GM19438 (cell line): Measurements from ENCODE around the gene TMEM131.
A peak's percentile ranks its signal among the peaks of the same experiment; 100 is the strongest.
"Not testable (repeated sequence)": the region's sequence is repeated elsewhere in the genome, so short reads cannot be mapped to it uniquely, and the experiment has no call there.

ENCODE experiments used
- ATAC-seq: cut with Tn5 transposase; IDR thresholded peaks from one replicate; pipeline ENCODE4 v1.9.1; 2021; ENCODE audit warnings: low read depth; ENCODE audit not compliant: unreplicated experiment

Gene TMEM131

DNA sequence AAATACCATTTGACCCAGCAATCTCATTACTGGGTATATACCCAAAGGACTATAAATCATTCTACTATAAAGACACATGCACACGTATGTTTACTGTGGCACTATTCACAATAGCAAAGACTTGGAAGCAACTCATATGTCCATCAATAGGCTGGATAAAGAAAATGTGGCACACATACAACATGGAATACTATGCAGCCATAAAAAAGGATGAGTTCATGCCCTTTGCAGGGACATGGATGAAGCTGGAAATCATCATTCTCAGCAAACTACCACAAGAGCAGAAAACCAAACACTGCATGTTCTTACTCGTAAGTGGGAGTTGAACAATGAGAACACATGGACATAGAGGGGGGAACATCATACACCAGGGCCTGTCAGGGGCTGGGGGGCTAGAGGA is 117.4 kb downstream of the TMEM131 start:
- not testable (repeated sequence) for ATAC-seq

GRCh38 chr2:97871096-97871780 is 124.5 kb downstream of the TMEM131 start:
- no peak for ATAC-seq

DNA sequence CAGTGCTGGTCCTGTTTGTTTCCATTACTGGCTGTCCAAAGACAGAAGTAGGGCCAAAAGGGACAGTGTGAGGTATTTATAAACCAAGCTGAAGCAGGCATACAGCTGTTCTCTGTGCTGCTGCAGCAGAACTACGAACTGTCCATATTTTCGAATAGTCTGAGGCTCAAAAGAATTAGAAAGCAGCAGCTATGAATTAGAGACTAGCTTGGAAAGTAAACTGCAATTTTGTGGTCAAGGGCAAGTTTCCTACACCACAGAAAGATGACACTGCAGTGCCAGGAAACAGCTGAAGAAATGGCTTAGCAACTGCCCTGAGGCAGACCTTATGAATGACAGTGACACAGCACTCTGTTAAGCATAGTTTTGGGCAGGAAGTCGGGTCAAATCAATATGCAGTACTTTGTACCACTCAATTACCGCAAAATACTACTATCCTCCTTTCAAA is 125.3 kb downstream of the TMEM131 start:
- peak; percentile 100 for ATAC-seq

- ATAC-seq: no peak
Measured at GRCh38 chr2:97869722-97870346, 125.9 kb downstream of the TMEM131 start.

GRCh38 chr2:97868986-97869721 is 126.6 kb downstream of the TMEM131 start:
- no peak for ATAC-seq

DNA sequence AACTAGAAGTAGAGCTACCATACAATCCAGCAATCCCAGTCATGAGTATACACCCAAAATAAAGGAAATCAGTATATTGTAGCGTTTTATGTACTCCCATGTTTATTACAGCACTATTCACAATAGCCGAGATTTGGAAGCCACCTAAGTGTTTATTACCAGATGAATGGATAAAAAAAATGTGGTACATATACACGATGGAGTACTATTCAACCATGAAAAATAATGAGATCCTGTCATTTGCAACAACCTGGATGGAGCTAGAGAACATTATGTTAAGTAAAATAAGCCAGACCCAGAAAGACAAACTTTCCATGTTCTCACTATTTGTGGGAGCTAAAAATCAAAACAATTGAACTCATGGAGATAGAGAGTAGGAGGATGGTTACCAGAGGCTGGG is 131.9 kb downstream of the TMEM131 start:
- no peak for ATAC-seq

DNA sequence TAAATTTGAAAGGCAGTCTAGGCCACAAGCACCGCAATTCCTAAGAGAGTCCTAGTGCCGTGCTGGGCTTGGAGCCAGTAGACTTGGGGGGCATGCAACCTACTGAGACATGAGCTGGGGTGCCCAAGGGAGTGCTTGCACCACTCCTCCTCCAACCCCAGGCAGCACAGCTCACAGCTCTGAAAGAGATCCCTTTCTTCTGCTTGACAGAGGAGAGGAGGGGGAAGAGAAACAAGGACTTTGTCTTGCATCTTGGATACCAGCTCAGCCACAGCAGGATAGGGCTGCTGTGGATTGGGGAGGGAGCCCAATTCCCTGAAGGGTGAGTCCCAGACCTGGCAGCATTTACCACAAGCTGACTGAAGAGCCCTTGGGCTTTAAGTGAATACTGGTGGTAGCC is 134.6 kb downstream of the TMEM131 start:
- ATAC-seq: no peak

DNA sequence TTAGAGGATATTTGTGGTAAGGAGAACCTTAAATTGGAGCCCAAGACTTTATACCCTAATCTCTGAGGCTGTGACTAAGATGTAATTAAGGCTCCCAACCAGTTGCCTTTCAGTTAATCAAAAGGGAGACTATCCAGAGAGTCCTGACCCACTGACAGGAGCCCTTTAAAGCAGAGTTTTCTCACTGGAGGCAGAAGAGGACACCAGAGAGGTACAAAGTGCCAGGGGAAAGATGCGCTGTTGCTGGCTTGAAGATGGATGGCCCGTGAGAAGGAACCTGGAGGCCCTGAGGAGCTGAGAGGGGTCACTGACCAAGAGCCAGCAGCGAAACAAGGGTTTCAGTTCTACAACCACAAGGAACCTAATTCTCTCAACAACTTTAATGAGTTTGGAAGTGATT is 137.3 kb downstream of the TMEM131 start:
- ATAC-seq: no peak

GRCh38 chr2:97857553-97857952 is 138.2 kb downstream of the TMEM131 start:
- ATAC-seq: no peak

DNA sequence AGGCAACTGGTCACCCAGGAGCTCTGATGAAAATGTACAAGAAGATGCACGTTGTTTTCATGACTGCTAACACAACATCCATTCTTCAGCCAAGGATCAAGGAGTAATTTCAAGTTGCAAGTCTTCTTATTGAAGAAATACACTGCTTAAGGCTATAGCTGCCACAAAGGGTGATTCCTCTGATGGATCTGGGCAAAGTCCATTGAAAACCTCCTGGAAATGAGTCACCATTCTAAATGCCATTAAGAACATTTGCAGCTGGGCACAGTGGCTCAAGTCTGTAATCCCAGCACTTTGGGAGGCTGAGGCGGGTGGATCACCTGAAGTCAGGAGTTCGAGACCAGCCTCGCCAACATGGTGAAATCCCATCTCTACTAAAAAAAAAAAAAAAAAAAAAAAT is 142.7 kb downstream of the TMEM131 start:
- ATAC-seq: not testable (repeated sequence)

DNA sequence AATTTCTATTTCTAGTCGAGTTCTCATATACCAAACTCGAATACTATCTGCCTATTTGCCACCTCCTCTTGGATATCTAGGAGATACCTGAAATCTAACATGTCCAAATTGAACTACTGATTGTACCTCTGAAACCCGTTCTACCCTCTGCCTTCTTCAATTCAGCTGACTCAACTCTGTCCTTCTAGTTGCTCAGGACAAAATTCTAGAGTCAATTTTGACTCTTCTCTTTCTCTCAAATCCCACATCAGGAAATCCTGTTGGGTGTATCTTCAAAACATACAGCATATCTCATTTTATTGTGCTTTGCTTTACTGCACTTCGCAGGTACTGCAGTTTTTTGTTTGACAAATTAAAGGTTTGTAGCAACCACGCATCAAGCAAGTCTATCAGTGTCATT is 144.6 kb downstream of the TMEM131 start:
- ATAC-seq: no peak

DNA sequence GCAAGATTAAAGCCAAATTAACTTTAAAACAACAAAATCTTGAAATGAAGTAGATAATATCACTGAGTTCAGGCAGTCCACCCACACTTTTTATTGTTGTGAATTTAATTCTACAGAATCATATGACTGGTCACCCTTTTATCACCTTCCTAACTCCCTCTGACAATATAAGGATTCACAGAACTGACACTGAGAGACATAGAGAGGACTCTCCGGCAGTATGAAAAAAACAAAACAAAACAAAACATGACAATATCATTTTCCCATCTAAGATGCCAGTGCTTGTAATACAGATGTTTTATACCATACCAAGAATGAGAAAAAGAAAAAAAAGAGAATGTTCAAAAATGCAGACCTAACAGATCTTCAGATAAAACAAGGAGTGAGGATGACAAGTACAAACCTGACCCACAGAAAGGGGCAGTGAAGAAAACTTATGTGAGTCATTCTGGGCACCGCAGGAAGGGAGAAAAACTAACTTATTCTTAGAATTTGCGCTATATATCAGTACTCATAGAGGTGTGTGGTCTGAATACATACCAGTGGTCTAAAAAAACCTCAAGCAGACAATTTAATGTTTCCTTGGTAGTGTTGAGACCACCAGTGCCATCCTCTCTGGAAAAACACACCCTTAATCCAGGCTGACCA is 145.7 kb downstream of the TMEM131 start:
- peak; percentile 68 for ATAC-seq

GRCh38 chr2:97848306-97848705 is 147.4 kb downstream of the TMEM131 start:
- ATAC-seq: no peak

DNA sequence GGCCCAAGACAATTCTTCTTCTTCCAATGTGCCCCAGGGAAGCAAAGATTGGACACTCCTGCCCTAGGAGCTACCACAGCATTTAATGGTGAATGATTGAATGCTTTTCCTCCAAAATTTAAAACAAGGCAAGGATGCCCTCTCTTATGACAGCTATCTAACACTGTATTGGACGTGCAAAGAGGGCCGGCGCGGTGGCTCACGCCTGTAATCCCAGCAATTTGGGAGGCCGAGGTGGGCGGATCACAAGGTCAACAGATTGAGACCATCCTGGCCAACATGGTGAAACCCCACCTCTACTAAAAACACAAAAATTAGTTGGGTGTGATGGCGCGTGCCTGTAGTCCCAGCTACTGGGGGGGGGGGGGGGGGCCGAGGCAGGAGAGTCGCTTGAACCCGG is 149.0 kb downstream of the TMEM131 start:
- not testable (repeated sequence) for ATAC-seq

DNA sequence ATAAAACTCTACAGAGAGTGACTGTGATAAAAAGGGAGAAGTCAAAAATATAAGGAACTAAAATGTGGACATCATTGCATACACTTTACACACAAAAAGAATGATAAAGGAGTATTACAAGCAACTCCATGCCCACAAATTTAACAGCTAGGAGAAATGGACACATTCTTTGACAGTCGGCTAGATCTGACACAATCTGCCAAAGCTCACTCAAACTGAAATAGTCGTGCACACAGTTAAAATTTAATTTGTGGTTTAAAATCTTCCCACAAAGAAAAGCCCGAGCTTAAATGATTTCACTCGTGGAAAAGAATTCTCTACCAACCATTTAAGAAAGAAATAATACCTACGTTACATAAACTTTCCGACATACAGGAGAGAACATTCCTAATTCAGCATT is 149.9 kb downstream of the TMEM131 start:
- ATAC-seq: no peak

GRCh38 chr2:97845133-97845532 is 150.6 kb downstream of the TMEM131 start:
- no peak for ATAC-seq

- ATAC-seq: no peak
Measured at GRCh38 chr2:97844311-97844859, 151.4 kb downstream of the TMEM131 start.

GRCh38 chr2:97840198-97840597 is 155.6 kb downstream of the TMEM131 start:
- ATAC-seq: no peak

DNA sequence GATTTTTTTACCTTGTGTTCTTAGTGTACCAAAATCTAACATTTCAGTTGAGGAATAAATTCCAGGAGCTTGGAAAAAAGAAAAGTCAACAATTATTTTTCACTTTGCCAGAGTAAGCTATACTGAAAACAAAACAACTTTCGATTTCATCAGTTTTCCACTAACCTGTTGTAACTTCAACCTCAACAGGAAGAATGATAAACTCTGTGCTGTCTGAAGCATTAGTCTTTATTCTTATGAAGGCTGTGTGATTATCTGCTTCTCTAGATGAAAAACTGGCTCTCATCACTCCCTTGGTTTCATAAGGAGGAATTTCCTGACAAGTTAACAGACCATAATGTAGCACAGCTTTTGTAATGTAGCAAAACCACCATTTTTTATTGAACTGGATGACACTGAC is 161.1 kb downstream of the TMEM131 start:
- ATAC-seq: no peak

DNA sequence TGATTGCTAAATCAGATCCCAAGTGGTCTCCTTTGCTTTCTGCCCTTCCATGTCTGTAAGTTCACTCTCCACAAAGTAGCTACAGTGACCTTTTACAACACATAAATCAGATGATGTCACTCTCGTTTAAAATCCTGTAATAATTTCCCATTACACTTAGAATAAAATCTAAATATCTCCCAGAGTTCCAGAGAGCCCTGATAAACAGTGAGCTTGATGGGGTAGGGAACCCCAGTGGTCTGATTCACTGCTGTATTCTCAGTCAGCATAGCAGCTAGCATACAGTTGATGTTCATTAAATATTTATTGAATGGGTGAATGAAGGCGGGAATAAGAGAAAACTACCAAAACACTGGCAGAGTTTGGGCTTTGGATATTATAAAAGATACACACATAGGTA is 164.6 kb downstream of the TMEM131 start:
- ATAC-seq: no peak

GRCh38 chr2:97829255-97829654 is 166.5 kb downstream of the TMEM131 start:
- ATAC-seq: not testable (repeated sequence)
